HG03108 (cell line): ENCODE measurements around the gene ENPP7.
"Not testable (repeated sequence)": the region's sequence is repeated elsewhere in the genome, so short reads cannot be mapped to it uniquely, and the experiment has no call there.

Source experiments
- ATAC-seq: cut with Tn5 transposase; IDR thresholded peaks from one replicate; pipeline ENCODE4 v1.9.1; 2021; ENCODE audit warnings: moderate library complexity; ENCODE audit not compliant: unreplicated experiment

The ENPP7 gene

GRCh38 chr17:79748295-79749099 is 17.8 kb downstream of the ENPP7 start:
- ATAC-seq, result no peak

DNA sequence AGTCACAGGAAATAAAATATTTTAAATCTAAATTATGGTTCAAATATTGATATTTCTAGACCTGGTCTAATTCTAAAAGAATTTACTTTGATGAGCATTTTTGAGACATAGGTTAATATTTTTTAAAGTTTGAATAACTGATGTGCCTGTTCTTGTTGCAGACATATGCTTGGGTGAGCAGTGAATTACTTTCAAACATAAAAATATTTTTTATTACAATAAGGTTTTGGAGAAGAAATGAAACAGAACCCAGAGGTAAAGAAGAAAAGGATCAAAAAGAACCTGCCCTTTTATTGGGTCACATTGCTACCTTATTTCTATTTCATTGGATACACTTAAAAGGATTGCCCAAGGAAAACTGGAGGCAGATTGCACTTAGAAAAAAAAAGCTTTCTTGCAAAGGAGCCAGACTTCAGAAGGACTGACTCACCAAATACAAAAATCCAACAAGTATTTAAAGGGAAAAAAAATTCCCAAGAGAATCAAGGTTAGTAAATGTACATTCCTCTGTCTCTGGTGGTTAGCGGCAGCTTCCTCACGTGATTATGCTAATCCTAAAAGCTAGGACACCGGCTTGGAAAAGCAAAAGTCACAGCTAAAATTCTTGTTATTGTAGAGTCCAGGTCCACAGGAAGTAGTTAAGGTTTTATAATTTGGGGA is 18.5 kb downstream of the ENPP7 start:
- no peak for ATAC-seq

- ATAC-seq, result no peak
Measured at GRCh38 chr17:79749958-79750357, 19.2 kb downstream of the ENPP7 start.

DNA sequence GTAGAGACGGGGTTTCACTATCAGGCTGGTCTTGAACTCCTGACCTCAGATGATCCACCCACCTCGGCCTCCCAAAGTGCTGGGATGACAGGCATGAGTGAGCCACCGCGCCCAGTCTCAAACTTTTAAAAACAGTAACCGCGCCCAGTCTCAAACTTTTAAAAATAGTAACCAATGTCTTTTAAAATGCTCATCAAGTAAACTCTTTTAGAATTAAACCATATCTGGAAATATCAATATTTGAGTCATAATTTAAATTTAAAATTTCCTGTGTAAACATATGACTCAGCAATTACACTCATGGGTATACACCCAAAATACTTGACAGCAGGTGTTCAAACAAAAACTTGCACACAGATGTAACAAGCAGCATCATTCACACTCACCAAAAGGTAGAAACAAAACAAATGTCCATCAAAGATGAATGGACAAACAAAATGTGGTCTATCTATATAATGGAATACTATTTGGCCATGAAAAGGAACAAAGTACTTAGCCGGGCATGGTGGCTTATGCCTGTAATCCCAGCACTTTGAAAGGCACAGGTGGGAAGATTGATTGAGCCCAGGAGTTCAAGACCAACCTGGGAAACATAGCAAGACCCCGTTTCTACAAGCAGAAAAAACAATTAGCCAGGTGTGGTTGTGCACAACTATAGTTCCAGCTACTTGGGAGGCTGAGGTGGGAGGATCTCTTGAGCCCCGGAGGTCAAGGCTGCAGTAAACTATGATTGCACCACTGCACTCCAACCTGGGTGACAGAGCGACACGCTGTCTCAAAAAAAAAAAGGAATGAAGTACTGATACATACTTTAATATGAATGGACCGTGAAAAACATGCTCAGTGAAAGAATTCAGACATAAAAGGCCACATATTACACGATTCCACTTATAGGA is 20.2 kb downstream of the ENPP7 start:
- no peak for ATAC-seq

DNA sequence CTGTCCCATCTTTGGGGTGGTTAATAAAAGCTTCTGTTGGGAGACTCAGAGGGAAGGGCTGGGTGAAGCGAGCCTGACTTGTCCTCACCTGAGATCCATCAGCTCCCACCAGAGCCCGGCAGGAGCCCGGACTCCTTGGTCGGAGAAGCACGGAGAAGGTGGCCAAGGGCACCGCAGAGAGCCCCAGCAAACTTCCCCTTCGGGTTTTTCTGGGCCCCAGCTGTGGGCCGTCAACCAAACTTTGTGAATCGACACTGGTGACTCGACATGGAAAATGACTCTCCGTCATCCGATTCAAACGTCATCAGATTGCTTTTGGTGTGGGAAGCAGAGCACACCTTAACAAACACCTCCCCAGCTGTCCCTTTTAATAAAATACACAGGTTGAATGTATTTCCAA is 21.4 kb downstream of the ENPP7 start:
- no peak for ATAC-seq

GRCh38 chr17:79754370-79754769 is 23.6 kb downstream of the ENPP7 start:
- no peak for ATAC-seq

GRCh38 chr17:79754903-79755302 is 24.2 kb downstream of the ENPP7 start:
- ATAC-seq, result not testable (repeated sequence)

DNA sequence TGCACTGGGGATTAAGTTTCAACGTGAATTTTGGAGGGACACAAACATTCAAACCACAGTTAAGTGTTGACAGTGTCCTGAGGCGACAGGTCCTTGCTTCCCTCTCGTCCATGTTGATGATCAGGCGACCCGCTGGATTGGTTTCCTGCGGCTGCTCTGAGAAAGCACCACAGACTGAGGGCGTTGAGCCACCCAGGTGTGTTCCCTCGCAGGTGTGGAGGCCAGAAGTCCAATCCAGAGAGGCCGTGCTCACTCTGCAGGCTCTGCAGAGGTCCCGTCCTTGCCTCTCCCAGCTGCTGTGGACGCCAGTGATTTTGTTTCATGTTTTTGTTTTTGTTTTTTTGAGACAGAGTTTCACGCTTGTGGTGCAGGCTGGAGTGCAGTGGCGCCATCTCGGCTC is 24.8 kb downstream of the ENPP7 start:
- ATAC-seq, result no peak

- ATAC-seq, result no peak
Measured at GRCh38 chr17:79757140-79757745, 26.5 kb downstream of the ENPP7 start.

DNA sequence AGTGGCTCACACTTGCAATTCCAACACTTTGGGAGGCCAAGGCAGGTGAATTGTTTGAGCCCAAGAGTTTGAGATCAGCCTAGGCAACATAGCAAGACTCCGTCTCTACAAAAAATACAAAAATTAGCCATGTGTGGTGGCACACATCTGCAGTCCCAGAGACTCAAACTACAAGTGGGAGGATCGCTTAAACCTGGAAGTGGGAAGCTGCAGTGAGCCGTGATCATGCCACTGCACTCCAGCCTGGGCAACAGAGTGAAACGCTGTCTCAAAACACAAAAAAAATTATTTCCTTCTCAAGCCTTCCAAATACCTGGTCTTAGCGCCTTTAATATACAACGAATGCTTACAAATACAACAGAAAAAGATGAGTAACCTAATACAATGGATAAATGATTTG is 27.5 kb downstream of the ENPP7 start:
- no peak for ATAC-seq

- no peak for ATAC-seq
Measured at GRCh38 chr17:79760197-79760906, 29.6 kb downstream of the ENPP7 start.

- no peak for ATAC-seq
Measured at GRCh38 chr17:79761894-79762589, 31.3 kb downstream of the ENPP7 start.

GRCh38 chr17:79765708-79766107 is 35.0 kb downstream of the ENPP7 start:
- ATAC-seq, result no peak

- no peak for ATAC-seq
Measured at GRCh38 chr17:79769570-79770506, 39.1 kb downstream of the ENPP7 start.

GRCh38 chr17:79771276-79771675 is 40.5 kb downstream of the ENPP7 start:
- no peak for ATAC-seq

- not testable (repeated sequence) for ATAC-seq
Measured at GRCh38 chr17:79772726-79773125, 42.0 kb downstream of the ENPP7 start.

- no peak for ATAC-seq
Measured at GRCh38 chr17:79774561-79774975, 43.8 kb downstream of the ENPP7 start.

DNA sequence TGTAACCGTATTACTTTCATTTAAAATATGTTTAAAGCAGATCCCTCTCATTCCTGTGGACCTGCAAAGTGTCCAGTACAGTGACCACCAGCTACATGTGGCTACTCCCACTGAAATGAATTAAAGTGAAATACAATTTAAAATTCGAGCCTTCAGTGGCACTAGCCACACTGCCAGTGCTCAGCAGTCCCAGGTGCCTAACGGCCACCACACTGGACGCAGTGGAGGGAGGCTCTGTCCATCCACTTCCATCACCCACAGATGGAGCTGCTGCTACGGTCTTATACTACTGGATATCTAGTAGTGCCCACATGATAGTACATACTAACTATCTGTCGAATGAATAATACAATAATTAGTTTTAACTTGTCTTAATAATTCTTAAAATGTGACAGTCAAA is 44.9 kb downstream of the ENPP7 start:
- no peak for ATAC-seq
